GM12878 (cell line): ENCODE results near the gene RBM18.

Source experiments
- BCL11A ChIP-seq: IDR thresholded peaks from 2 replicates; pipeline ENCODE4 v1.6.1; 2011; ENCODE audit warnings: low read depth, low read length
- EZH2 ChIP-seq: IDR thresholded peaks from 2 replicates; pipeline ENCODE4 v1.6.1; 2012; ENCODE audit warnings: low read depth, mild to moderate bottlenecking, control low read depth, inconsistent platforms, low read length, borderline replicate concordance; ENCODE audit not compliant: control insufficient read depth
- HDAC6 ChIP-seq: fragments of 200-600 bp; sonication (generic); IDR thresholded peaks from one replicate; pipeline ENCODE4 v1.8.0; 2017; ENCODE audit warnings: antibody characterized with exemption; ENCODE audit not compliant: unreplicated experiment
- JUNB ChIP-seq: IDR thresholded peaks from 2 replicates; pipeline ENCODE4 v1.6.1; 2016; ENCODE audit warnings: antibody characterized with exemption, mild to moderate bottlenecking
- NFYB ChIP-seq: IDR thresholded peaks from 2 replicates; pipeline ENCODE4 v1.6.1; 2011; ENCODE audit warnings: low read depth, mild to moderate bottlenecking, low read length, improper control_type of control experiment, moderate library complexity; ENCODE audit not compliant: insufficient read depth
- RFX5 ChIP-seq: IDR thresholded peaks from 2 replicates; pipeline ENCODE4 v1.6.1; 2011; ENCODE audit warnings: low read depth, low read length, improper control_type of control experiment
- RUNX3 ChIP-seq: IDR thresholded peaks from 2 replicates; pipeline ENCODE4 v1.6.1; 2012; ENCODE audit warnings: low read length, inconsistent platforms
- TARDBP ChIP-seq: IDR thresholded peaks from 2 replicates; pipeline ENCODE4 v1.6.1; 2016; ENCODE audit warnings: borderline replicate concordance
- YY1 ChIP-seq: IDR thresholded peaks from 2 replicates; pipeline ENCODE4 v1.6.1; 2011; ENCODE audit warnings: low read depth, mild to moderate bottlenecking, low read length
- TF ChIP-seq, protein P1 (sequence below), 3 experiments: IDR thresholded peaks in 2 of 3; conservative IDR thresholded peaks in 1 of 3; 2 replicates each; pipeline ENCODE4 v1.5.1; 2011; ENCODE audit warnings: low read depth in 3 of 3, low read length in 3 of 3, mild to moderate bottlenecking in 3 of 3, control low read depth in 2 of 3, moderate library complexity in 2 of 3, inconsistent platforms in 1 of 3, mixed read lengths in 1 of 3; ENCODE audit not compliant: control insufficient read depth in 2 of 3, insufficient read depth in 1 of 3; ENCODE audit errors: extremely low read depth in 1 of 3

GRCh38 chr9:122222791-122223190 lies 41.8 kb downstream of the RBM18 start:
- TF ChIP-seq NFYB: no peak
- TF ChIP-seq RFX5: no peak
- no peak for TF ChIP-seq TARDBP
- TF ChIP-seq EZH2: no peak
- TF ChIP-seq, protein P1, sequence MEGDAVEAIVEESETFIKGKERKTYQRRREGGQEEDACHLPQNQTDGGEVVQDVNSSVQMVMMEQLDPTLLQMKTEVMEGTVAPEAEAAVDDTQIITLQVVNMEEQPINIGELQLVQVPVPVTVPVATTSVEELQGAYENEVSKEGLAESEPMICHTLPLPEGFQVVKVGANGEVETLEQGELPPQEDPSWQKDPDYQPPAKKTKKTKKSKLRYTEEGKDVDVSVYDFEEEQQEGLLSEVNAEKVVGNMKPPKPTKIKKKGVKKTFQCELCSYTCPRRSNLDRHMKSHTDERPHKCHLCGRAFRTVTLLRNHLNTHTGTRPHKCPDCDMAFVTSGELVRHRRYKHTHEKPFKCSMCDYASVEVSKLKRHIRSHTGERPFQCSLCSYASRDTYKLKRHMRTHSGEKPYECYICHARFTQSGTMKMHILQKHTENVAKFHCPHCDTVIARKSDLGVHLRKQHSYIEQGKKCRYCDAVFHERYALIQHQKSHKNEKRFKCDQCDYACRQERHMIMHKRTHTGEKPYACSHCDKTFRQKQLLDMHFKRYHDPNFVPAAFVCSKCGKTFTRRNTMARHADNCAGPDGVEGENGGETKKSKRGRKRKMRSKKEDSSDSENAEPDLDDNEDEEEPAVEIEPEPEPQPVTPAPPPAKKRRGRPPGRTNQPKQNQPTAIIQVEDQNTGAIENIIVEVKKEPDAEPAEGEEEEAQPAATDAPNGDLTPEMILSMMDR (IDR thresholded peaks at IDR 0.05 in 2 of 3, conservative IDR thresholded peaks at IDR 0.05 in 1 of 3; ENCODE audit: control insufficient read depth in 2 of 3, extremely low read depth in 1 of 3, insufficient read depth in 1 of 3, low read depth in 3 of 3, low read length in 3 of 3): no peak
- no peak for TF ChIP-seq HDAC6
- TF ChIP-seq RUNX3: no peak
- no peak for TF ChIP-seq BCL11A
- TF ChIP-seq YY1: no peak
- TF ChIP-seq JUNB: no peak
